ENCODE data around the gene TRIM29. TPM values are rescaled to one million over a fixed set of nuclear protein-coding genes. Genes with fewer than 3 reads are reported as not detected.

Gene TRIM29
- total and polyA plus RNA-seq, 2 of the 13 experiments (the other 11 are each of a cell fraction or from before 2014, with no cell fraction given) = 0.86 TPM

GRCh38 chr11:120098503-120099020 is 39.4 kb downstream of the TRIM29 start:
- intact Hi-C loops (cut with micrococcal nuclease; ENCODE audit: unreplicated experiment) = no loop called here
- ATAC-seq = no peak
- no peak overlapping the region for H3K4me3 ChIP-seq (replicated peaks in 1 of 3; ENCODE audit: insufficient read depth in 1 of 3, low read depth in 2 of 3, low read length in 3 of 3)
- TF ChIP-seq ZC3H4 (CRISPR knock-in tag; IDR thresholded peaks at IDR 0.05; ENCODE audit: borderline replicate concordance) = no peak
- no peak for TF ChIP-seq SALL1 (CRISPR knock-in tag; IDR thresholded peaks at IDR 0.05)
- no peak for TF ChIP-seq PHF20 (CRISPR knock-in tag; IDR thresholded peaks at IDR 0.05)
- TF ChIP-seq ZNF557 (CRISPR knock-in tag; IDR thresholded peaks at IDR 0.05) = no peak
- no peak for TF ChIP-seq ZNF775 (CRISPR knock-in tag; IDR thresholded peaks at IDR 0.05; ENCODE audit: borderline replicate concordance)
- TF ChIP-seq KDM1A (CRISPR knock-in tag; IDR thresholded peaks at IDR 0.05) = no peak
- no peak for TF ChIP-seq ZNF414 (CRISPR knock-in tag; IDR thresholded peaks at IDR 0.05)
- TF ChIP-seq ESRRA (CRISPR knock-in tag; IDR thresholded peaks at IDR 0.05; ENCODE audit: low read depth) = no peak
- TF ChIP-seq HCFC1 (IDR thresholded peaks at IDR 0.05; ENCODE audit: low read depth, low read length) = no peak
- no peak for TF ChIP-seq ZNF747 (CRISPR knock-in tag; IDR thresholded peaks at IDR 0.05; ENCODE audit: borderline replicate concordance)
- no peak for TF ChIP-seq MIER2 (CRISPR knock-in tag; IDR thresholded peaks at IDR 0.05)
- TF ChIP-seq ZNF639 (CRISPR knock-in tag; conservative IDR thresholded peaks at IDR 0.05) = no peak
- no peak for TF ChIP-seq ZHX1 (CRISPR knock-in tag; IDR thresholded peaks at IDR 0.05; ENCODE audit: low read depth)
- no peak for TF ChIP-seq BCLAF1 (IDR thresholded peaks at IDR 0.05)
- no peak for TF ChIP-seq ZNF792 (CRISPR knock-in tag; IDR thresholded peaks at IDR 0.05)
- no peak for TF ChIP-seq ZNF256 (CRISPR knock-in tag; conservative IDR thresholded peaks at IDR 0.05)
- no peak for TF ChIP-seq HOXA9 (CRISPR knock-in tag; IDR thresholded peaks at IDR 0.05; ENCODE audit: borderline replicate concordance)
- no peak for TF ChIP-seq ZNF558 (CRISPR knock-in tag; IDR thresholded peaks at IDR 0.05; ENCODE audit: borderline replicate concordance)
- no peak for TF ChIP-seq ZNF205 (CRISPR knock-in tag; IDR thresholded peaks at IDR 0.05)
- no peak for TF ChIP-seq ZNF33A (CRISPR knock-in tag; IDR thresholded peaks at IDR 0.05; ENCODE audit: borderline replicate concordance)
- peaks cover 3 to 40% of the 10 kb centered on the region in 2 experiments for H3K27me3 ChIP-seq (ENCODE audit: control insufficient read depth in 1 of 2, insufficient read depth in 2 of 2, low read length in 2 of 2)
- no peak overlapping the region for H3K27ac ChIP-seq (ENCODE audit: extremely low read length, insufficient read depth, low read length)
- ChIA-PET POLR2A (no interaction called here), CTCF (ENCODE audit: low intra/inter-chr PET ratio, low total read pairs) (no interaction called here)
- no peak overlapping the region for H3K4me2 ChIP-seq (ENCODE audit: low read depth, low read length)
- no peak for DNase-seq (ENCODE audit: low spot score)
- H3K4me1 ChIP-seq (ENCODE audit: insufficient read depth, low read length) = peaks cover 16% of the 10 kb centered on the region; the same call in 1 of the 2 replicates
- no peak for FAIRE-seq
- in situ Hi-C loops (cut with HindIII; ENCODE audit: extremely low pct_ligation_motif_present, low pct_unique_long_range_greater_than_20kb) = no loop called here
- H3K9me3 ChIP-seq (ENCODE audit: low read length) = no peaks in the 10 kb centered on the region
- H3K79me2 ChIP-seq (ENCODE audit: insufficient read depth, low read length) = no peaks in the 10 kb centered on the region
- BruUV-seq (replicated peaks) = no TSS peak
- WGBS (ENCODE audit: low lambda C conversion rate) = 100% methylated on average over 1 of the region's 14 CpGs
- H3K36me3 ChIP-seq (replicated peaks in 1 of 2; ENCODE audit: control insufficient read depth in 1 of 2, insufficient read depth in 2 of 2, low read length in 2 of 2) = no peaks in the 10 kb centered on the region
- H4K20me1 ChIP-seq (ENCODE audit: insufficient read depth, low read length) = 0 out of 2 replicates have a peak, but pooled peaks cover 3% of the 10 kb centered on the region
- no peak overlapping the region for H2AFZ ChIP-seq (ENCODE audit: low read length)
- no peak overlapping the region for H3K9ac ChIP-seq (ENCODE audit: insufficient read depth, low read depth, low read length)

Measured in HepG2 (cell line).